AG04450 (cell line): ENCODE measurements around the gene CNTN5. TPM values are rescaled to one million over a fixed set of nuclear protein-coding genes. Genes with fewer than 3 reads are reported as not detected.

Experiments used
- CTCF ChIA-PET: fragments of 300-600, 350-600 bp; formaldehyde crosslinking; extraction: SDS; loops from one replicate; lab custom pipeline; 2022; ENCODE audit warnings: antibody characterized with exemption, inconsistent platforms; lab: Charles Lee
- POLR2A ChIA-PET: fragments of 350-600 bp; formaldehyde crosslinking; extraction: SDS; loops from one replicate; lab custom pipeline; 2021; ENCODE audit warnings: antibody characterized with exemption, inconsistent platforms; lab: Yijun Ruan, JAX
- DNase-seq: peaks from one replicate; pipeline ENCODE4 v3.0.0-alpha.2; 2011; ENCODE audit warnings: low read depth, low spot score
- H3K27ac ChIP-seq: one replicate; pipeline ENCODE4 v1.5.1; 2012; ENCODE audit warnings: low read depth, low read length, control low read depth
- H3K27me3 ChIP-seq: one replicate; pipeline ENCODE4 v1.6.0; 2012; ENCODE audit warnings: low read length; ENCODE audit not compliant: control insufficient read depth, insufficient read depth
- H3K4me3 ChIP-seq: 2 replicates; pipeline ENCODE4 v1.5.1; 2011; ENCODE audit warnings: mild to moderate bottlenecking, low read depth, low read length, control low read depth
- H3K9me3 ChIP-seq: 2 replicates; pipeline ENCODE4 v1.5.1; 2012; ENCODE audit warnings: low read length; ENCODE audit not compliant: control insufficient read depth, insufficient read depth
- CTCF ChIP-seq: IDR thresholded peaks from 2 replicates; pipeline ENCODE4 v1.5.1; 2011; ENCODE audit warnings: low read depth, low read length, control low read depth, inconsistent platforms
- polyA plus RNA-seq: library from polyadenylated mRNA; depleted of rRNA; stranded (reverse); fragments of >200 nt; gene quantifications from 2 replicates; pipeline ENCODE4 v1.2.3, GENCODE V29; 2011

The CNTN5 gene
- polyA plus RNA-seq, 1 experiment: not detected

DNA sequence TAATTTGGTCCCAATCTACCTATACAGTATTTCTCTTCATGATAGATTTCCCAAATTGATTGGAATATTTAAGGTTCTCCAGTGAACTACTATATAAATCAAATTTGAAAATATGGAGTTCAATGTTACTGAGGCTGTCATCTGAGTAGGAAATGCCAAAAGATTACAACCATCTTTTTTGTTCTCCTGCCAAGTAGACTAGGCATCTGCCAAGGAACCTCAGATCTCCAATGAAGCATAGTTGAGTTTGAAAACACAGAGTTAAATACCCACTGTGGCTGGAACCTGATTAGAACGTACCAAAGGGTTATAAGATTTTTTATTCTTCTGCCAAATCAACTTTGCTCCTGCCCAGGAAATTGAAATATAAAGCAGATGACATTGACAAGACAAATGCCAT, 330.9 kb downstream of the CNTN5 start:
- CTCF ChIA-PET: no interaction called here
- no peak overlapping the region for H3K27ac ChIP-seq
- POLR2A ChIA-PET: no interaction called here
- no peak for DNase-seq
- no peaks in the 10 kb centered on the region for H3K9me3 ChIP-seq
- no peak for TF ChIP-seq CTCF
- no peak overlapping the region for H3K4me3 ChIP-seq
- no peaks in the 10 kb centered on the region for H3K27me3 ChIP-seq

GRCh38 chr11:99352642-99353041, 331.9 kb downstream of the CNTN5 start:
- DNase-seq: no peak
- no peak for TF ChIP-seq CTCF
- Histone ChIP-seq H3K9me3 (no peaks in the 10 kb centered on the region), H3K4me3 (no peak overlapping the region), H3K27me3 (no peaks in the 10 kb centered on the region), H3K27ac (no peak overlapping the region)
- ChIA-PET POLR2A (no interaction called here), CTCF (no interaction called here)

GRCh38 chr11:99366546-99366945, 345.8 kb downstream of the CNTN5 start:
- POLR2A ChIA-PET: no interaction called here
- DNase-seq: no peak
- CTCF ChIA-PET: no interaction called here
- Histone ChIP-seq H3K9me3 (no peaks in the 10 kb centered on the region), H3K27me3 (no peaks in the 10 kb centered on the region), H3K27ac (no peak overlapping the region), H3K4me3 (no peak overlapping the region)
- no peak for TF ChIP-seq CTCF

GRCh38 chr11:99368583-99368982, 347.8 kb downstream of the CNTN5 start:
- POLR2A ChIA-PET: no interaction called here
- Histone ChIP-seq H3K27me3 (no peaks in the 10 kb centered on the region), H3K4me3 (no peak overlapping the region), H3K9me3 (no peaks in the 10 kb centered on the region), H3K27ac (no peak overlapping the region)
- CTCF ChIA-PET: no interaction called here
- TF ChIP-seq CTCF: no peak
- no peak for DNase-seq

- Histone ChIP-seq H3K9me3 (no peaks in the 10 kb centered on the region), H3K27me3 (no peaks in the 10 kb centered on the region), H3K4me3 (no peak overlapping the region), H3K27ac (no peak overlapping the region)
- no peak for TF ChIP-seq CTCF
- DNase-seq: peak; percentile 23
- POLR2A ChIA-PET: no interaction called here
- CTCF ChIA-PET: no interaction called here
Measured at GRCh38 chr11:99370549-99371216, 349.9 kb downstream of the CNTN5 start.
